A549 (cell line): ENCODE results near the gene FBXO15.

Source experiments
- CBX8 ChIP-seq: fragments of 200-600 bp; sonication (generic); IDR thresholded peaks from 2 replicates; pipeline ENCODE4 v1.6.1; 2016
- CHD2 ChIP-seq: fragments of 150-350 bp; IDR thresholded peaks from 2 replicates; pipeline ENCODE4 v1.6.1; 2014; ENCODE audit warnings: low read length; ENCODE audit not compliant: partially characterized antibody
- EP300 ChIP-seq, 2 experiments: fragments of >200 bp; sonication (Bioruptor Twin); formaldehyde crosslinking; IDR thresholded peaks; 2 replicates in 1 of 2; 3 replicates in 1 of 2; pipeline ENCODE4 v1.6.1; 2016 to 2017
- KDM1A ChIP-seq: fragments of 200-600 bp; sonication (generic); IDR thresholded peaks from 2 replicates; pipeline ENCODE4 v1.6.1; 2016; ENCODE audit warnings: low read depth, mild to moderate bottlenecking
- NFE2L2 ChIP-seq: fragments of 150-350 bp; conservative IDR thresholded peaks from 2 replicates; pipeline ENCODE4 v1.6.1; 2014; ENCODE audit warnings: low read length
- NR3C1 ChIP-seq: fragments of >200 bp; sonication (Bioruptor Twin); formaldehyde crosslinking; IDR thresholded peaks from 3 replicates; pipeline ENCODE4 v1.6.1; 2017
- PHF8 ChIP-seq: fragments of 200-600 bp; sonication (generic); IDR thresholded peaks from 2 replicates; pipeline ENCODE4 v1.6.1; 2016; ENCODE audit warnings: low read depth, mild to moderate bottlenecking, antibody characterized with exemption, moderate library complexity, borderline replicate concordance
- POLR2A ChIP-seq: IDR thresholded peaks from 2 replicates; pipeline ENCODE4 v1.6.1; 2012; ENCODE audit warnings: mild to moderate bottlenecking, low read length
- POLR2AphosphoS2 ChIP-seq: conservative IDR thresholded peaks from 2 replicates; pipeline ENCODE4 v1.6.1; 2012; ENCODE audit warnings: low read length, improper control_type of control experiment, inconsistent platforms
- REST ChIP-seq: fragments of 200-600 bp; sonication (generic); IDR thresholded peaks from 2 replicates; pipeline ENCODE4 v1.6.1; 2016; ENCODE audit warnings: antibody characterized with exemption, mild to moderate bottlenecking, moderate library complexity

- no peak for TF ChIP-seq REST
- no peak for TF ChIP-seq NR3C1
- TF ChIP-seq CBX8: no peak
- no peak for TF ChIP-seq CHD2
- no peak for TF ChIP-seq PHF8
- no peak for TF ChIP-seq KDM1A
- no peak for TF ChIP-seq EP300 (IDR thresholded peaks at IDR 0.05)
- TF ChIP-seq POLR2A: no peak
- no peak for TF ChIP-seq NFE2L2
- no peak for TF ChIP-seq POLR2AphosphoS2
Measured at GRCh38 chr18:74152270-74152669, 4.6 kb upstream of the FBXO15 start.
